Transverse colon (tissue), 4 donors: ENCODE measurements around the gene ADGRB3.

Experiments
- EP300 ChIP-seq: sonication (generic); formaldehyde crosslinking; IDR thresholded peaks from one replicate; pipeline ENCODE4 v1.6.1; 2017; ENCODE audit warnings: antibody characterized with exemption, low read depth
- POLR2A ChIP-seq: fragments of 450-650 bp; IDR thresholded peaks from one replicate; pipeline ENCODE4 v1.6.1; 2016; ENCODE audit warnings: antibody characterized with exemption, mild to moderate bottlenecking, moderate library complexity
- POLR2AphosphoS5 ChIP-seq, 3 donors: sonication (generic); formaldehyde crosslinking; IDR thresholded peaks; one replicate each; pipeline ENCODE4 v1.6.1; 2016; ENCODE audit warnings: antibody characterized with exemption in 3 of 3
- TF ChIP-seq, protein P1 (sequence below), 5 experiments: fragments of 200-600 bp in 3 of 5; fragments of 450-650 bp in 2 of 5; sonication (generic) in 3 of 5; IDR thresholded peaks; 1 replicate in 2 of 5; 2 replicates in 3 of 5; pipeline ENCODE4 v1.5.1; 2016 to 2017; ENCODE audit warnings: antibody characterized with exemption in 5 of 5, inconsistent platforms in 3 of 5, mild to moderate bottlenecking in 2 of 5, moderate library complexity in 1 of 5

DNA sequence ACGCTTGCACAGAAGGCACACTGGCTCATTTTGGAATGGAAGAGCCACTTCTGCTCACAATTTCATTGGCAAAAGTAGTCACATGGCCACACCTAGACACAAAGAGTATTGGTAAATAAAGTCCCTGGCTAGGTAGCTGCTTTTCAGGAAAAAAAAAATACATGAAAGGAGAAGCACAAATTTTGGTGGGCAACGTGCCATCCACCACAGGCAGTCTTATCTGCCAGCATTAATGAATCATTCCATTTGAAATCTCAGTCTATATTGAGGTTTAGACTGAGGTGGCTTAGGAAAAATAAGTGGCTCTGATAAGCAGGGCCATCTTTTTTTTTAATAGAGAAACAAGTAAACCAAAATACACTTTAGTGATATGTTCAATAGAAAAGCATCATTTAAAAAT, 44.3 kb downstream of the ADGRB3 start:
- TF ChIP-seq, protein P1, sequence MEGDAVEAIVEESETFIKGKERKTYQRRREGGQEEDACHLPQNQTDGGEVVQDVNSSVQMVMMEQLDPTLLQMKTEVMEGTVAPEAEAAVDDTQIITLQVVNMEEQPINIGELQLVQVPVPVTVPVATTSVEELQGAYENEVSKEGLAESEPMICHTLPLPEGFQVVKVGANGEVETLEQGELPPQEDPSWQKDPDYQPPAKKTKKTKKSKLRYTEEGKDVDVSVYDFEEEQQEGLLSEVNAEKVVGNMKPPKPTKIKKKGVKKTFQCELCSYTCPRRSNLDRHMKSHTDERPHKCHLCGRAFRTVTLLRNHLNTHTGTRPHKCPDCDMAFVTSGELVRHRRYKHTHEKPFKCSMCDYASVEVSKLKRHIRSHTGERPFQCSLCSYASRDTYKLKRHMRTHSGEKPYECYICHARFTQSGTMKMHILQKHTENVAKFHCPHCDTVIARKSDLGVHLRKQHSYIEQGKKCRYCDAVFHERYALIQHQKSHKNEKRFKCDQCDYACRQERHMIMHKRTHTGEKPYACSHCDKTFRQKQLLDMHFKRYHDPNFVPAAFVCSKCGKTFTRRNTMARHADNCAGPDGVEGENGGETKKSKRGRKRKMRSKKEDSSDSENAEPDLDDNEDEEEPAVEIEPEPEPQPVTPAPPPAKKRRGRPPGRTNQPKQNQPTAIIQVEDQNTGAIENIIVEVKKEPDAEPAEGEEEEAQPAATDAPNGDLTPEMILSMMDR (IDR thresholded peaks at IDR 0.05): no peak
- TF ChIP-seq POLR2AphosphoS5 (IDR thresholded peaks at IDR 0.05): no peak
- no peak for TF ChIP-seq POLR2A
- no peak for TF ChIP-seq EP300
